GM21717 (cell line): ENCODE results near the gene AVEN.
A peak's percentile ranks its signal among the peaks of the same experiment; 100 is the strongest.

ENCODE experiments used
- ATAC-seq: cut with Tn5 transposase; IDR thresholded peaks from one replicate; pipeline ENCODE4 v1.9.1; 2021; ENCODE audit warnings: mild to moderate bottlenecking, moderate library complexity; ENCODE audit not compliant: unreplicated experiment

AVEN gene

DNA sequence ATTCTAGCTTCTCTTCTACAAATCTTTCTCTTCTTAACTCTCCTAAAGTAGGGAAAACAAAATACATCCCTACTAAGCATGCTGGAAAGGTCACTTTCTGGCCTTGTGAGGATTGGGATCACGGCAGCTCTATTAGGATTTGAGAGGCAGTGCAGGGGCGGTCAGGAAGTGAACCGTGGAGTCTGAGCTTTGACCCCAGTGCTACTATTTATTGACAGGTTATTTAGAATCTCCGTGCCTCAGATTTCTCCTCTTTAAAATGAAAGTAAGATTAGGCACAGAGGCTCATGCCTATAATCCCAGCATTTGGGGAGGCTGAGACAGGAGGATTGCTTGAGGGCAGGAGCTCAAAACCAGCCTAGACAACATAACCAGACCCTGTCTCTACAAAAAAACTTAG, 112.7 kb downstream of the AVEN start:
- no peak for ATAC-seq

DNA sequence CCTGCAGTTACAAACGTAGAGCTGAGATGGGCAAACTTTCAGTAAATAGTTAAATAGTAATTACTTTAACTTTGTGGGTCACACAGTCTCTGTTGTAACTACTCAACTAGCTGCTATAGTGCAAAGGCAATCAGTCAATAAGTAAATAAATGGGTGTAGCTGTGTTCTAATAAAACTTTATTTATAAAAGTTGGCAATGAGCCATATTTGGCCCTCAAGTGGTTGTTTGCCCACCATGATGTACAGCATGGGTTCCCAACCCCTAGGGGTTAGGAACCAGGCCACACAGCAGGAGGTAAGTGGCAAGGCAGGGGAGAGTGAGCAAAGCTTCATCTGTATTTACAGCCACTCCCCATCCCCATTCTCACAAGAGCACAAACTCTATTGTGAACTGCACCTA, 115.6 kb downstream of the AVEN start:
- no peak for ATAC-seq

GRCh38 chr15:33915571-33916407, 123.2 kb downstream of the AVEN start:
- no peak for ATAC-seq

DNA sequence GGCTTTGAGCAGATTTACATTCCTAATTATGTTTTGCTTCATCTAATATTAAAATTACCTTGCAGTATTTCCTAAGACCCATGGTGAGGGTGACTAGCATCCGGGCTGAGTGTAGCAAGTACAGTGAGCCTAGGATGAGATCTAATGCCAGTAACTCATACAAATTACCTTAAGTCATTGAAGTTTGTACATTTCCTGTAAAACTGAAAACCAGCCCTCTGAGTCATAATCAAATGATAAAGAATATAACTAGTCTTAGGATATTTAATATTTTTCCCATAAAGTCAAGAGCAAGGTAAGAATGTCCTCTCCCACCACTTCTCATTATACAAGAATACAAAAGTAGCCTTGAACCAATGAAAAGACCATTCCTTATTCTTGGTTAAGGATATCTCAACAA, 125.5 kb downstream of the AVEN start:
- ATAC-seq = no peak

GRCh38 chr15:33912326-33912725, 126.7 kb downstream of the AVEN start:
- ATAC-seq = no peak

- no peak for ATAC-seq
These were observed 128.3 kb downstream of the AVEN start for GRCh38 chr15:33910741-33911140.

DNA sequence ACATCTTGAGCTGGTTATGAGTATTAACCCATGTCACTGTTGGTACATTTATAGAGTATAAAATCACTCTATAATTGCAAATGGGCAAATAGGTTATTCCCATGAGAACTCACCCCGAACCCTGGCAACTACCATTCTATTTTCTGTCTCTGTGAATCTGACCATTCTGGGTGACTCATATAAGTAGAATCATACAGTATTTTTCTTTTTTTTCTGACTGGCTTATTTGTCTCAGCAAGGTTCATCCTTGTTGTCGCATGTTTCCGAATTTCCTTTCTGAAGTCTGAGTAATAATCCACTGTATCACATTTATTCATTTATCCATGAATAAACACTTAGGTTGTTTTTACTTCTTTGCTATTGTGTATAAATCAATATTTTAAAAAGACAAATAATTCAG, 130.6 kb downstream of the AVEN start:
- no peak for ATAC-seq

GRCh38 chr15:33907326-33907725, 131.7 kb downstream of the AVEN start:
- no peak for ATAC-seq

GRCh38 chr15:33903661-33904060, 135.3 kb downstream of the AVEN start:
- ATAC-seq = no peak

- no peak for ATAC-seq
These were observed 137.0 kb downstream of the AVEN start for GRCh38 chr15:33902043-33902442.

GRCh38 chr15:33894193-33894592, 144.8 kb downstream of the AVEN start:
- ATAC-seq = peak; percentile 66

DNA sequence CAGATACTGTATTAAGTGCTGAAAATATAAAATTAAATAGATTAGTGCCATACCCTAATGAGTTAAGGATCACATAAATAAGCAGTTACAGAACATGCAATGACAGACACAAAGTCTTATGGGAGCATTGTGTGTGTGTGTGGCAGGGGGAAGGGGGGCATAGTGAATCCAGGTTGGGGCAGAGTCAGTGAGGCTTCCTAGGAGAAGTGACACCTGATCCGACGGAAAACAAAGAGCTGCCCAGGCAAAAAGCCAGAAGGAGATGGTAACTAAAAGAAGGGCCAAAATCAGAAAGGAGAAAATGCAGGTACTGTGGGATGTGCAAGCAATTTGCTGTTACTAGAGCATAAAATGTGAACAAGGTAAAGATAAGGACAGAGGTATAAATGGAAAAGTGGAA, 150.8 kb downstream of the AVEN start:
- no peak for ATAC-seq

GRCh38 chr15:33882921-33883320, 156.1 kb downstream of the AVEN start:
- no peak for ATAC-seq

- no peak for ATAC-seq
These were observed 164.8 kb downstream of the AVEN start for GRCh38 chr15:33874156-33874555.

GRCh38 chr15:33872416-33873106, 166.4 kb downstream of the AVEN start:
- no peak for ATAC-seq

DNA sequence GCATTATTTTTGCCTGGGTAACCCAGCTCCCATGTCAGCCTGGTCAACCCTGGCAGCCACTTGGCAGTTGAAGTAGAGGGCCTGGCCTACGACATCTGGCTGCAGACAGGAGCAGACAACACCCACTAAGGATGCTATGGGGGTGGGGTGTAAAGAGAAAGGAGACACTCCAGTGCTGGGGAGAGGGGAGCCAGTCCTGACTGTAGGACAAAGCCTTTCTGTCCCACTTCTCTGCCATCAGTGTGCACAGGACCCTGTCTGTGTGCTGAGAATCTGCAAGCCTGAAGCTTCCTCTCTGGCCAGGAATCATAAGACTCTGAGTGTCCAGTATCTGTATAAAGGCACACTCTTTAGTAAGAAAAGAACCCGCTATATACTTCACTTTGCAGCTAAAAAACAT, 167.0 kb downstream of the AVEN start:
- ATAC-seq = no peak

GRCh38 chr15:33866101-33866737, 172.8 kb downstream of the AVEN start:
- no peak for ATAC-seq

DNA sequence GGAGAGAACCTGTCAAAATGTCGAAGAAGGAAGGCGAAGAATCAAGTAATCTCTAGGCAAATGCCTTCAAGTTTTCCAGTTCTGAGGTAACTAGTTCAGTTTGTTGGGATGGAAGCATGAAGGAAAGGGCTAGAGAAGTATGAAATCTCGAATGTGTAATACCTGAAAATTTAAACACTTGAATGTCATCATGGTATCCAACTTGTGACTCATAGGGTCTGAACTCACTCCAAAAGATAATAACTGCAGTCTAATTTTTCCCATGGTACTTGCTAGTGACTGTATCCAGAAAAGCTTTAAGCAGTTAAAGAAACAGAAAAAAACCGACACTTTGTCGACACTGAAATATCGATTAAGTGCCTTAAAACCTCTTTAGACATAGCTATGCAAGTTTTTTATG, 173.6 kb downstream of the AVEN start:
- no peak for ATAC-seq

- no peak for ATAC-seq
These were observed 174.5 kb downstream of the AVEN start for GRCh38 chr15:33864360-33865075.

DNA sequence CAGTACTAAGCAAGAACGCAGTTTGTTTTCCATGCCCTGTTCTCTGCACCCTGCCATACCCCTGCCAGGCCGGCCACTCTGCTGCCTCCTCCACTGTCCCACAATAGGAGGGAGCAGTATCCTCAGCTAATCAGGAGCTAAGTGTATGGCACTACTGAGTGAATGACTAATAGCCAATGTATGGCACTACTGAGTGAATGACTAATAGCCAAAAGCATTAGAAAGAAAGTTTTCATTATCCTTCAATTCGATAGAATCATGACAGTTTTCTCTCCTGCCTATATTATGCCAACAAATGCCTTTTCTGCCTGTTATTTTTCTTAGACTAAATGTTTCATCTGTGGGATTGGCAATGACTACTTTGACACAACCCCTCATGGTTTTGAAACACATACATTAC, 178.2 kb downstream of the AVEN start:
- no peak for ATAC-seq

DNA sequence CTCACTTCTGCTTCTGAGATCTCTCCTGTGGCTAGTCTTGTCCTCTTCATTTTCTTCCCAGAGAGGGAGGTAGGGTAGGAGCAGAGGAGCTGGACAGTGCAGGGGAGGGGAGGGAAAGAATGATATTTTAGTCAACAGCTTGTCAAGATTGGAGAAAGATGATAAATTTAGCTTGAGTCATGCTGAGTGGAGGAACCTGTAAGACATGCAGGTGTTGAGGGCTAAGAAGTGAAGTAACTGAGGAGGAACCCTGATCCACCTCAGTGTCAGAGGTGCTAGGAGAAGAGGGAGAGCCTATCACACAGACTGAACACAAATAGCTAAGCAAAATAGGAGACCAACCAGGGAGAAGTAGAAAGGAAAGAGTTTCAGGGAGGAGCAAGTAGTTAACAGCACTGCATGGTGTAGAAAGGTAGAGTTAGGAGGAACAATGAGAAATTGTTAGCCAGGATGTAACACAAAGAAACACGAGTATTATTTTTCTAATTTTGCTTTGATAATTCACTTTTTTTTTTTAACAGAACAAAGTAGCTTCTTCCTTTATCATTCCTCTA, 178.9 kb downstream of the AVEN start:
- no peak for ATAC-seq
